Raji (cell line): Measurements from ENCODE around the gene PROCA1.
A peak's percentile ranks its signal among the peaks of the same experiment; 100 is the strongest.

Experiments
- POLR2A ChIP-seq: IDR thresholded peaks from 2 replicates; pipeline ENCODE4 v1.6.1; 2011; ENCODE audit warnings: low read depth, low read length, control low read depth; ENCODE audit not compliant: insufficient read depth

Gene PROCA1

GRCh38 chr17:28737316-28737715, 25.6 kb upstream of the PROCA1 start:
- no peak for TF ChIP-seq POLR2A

- no peak for TF ChIP-seq POLR2A
Observed at GRCh38 chr17:28735242-28735722, 23.6 kb upstream of the PROCA1 start.

- TF ChIP-seq POLR2A, result no peak
Observed at GRCh38 chr17:28734712-28735241, 23.1 kb upstream of the PROCA1 start.

- TF ChIP-seq POLR2A, result no peak
Observed at GRCh38 chr17:28733346-28733745, 21.7 kb upstream of the PROCA1 start.

- no peak for TF ChIP-seq POLR2A
Observed at GRCh38 chr17:28729950-28730330, 18.3 kb upstream of the PROCA1 start.

- TF ChIP-seq POLR2A, result peak; percentile 76
Observed at GRCh38 chr17:28728364-28729200, 16.9 kb upstream of the PROCA1 start, which contains the start of gene NEK8. Gene NEK8 (plus strand): TSS chr17:28728788. CDS start chr17:28728814, 26 bp downstream.

GRCh38 chr17:28726627-28727491, 15.2 kb upstream of the PROCA1 start:
- TF ChIP-seq POLR2A, result peak; percentile 75

- no peak for TF ChIP-seq POLR2A
Observed at GRCh38 chr17:28726226-28726626, 14.5 kb upstream of the PROCA1 start, which contains the start of gene TLCD1. Gene TLCD1 (minus strand): TSS chr17:28726233. CDS start chr17:28726097, 136 bp downstream.

GRCh38 chr17:28725660-28726225, 14.1 kb upstream of the PROCA1 start:
- peak; percentile 80 for TF ChIP-seq POLR2A

GRCh38 chr17:28725166-28725659, 13.5 kb upstream of the PROCA1 start:
- peak; percentile 81 for TF ChIP-seq POLR2A

GRCh38 chr17:28724500-28725165, 12.9 kb upstream of the PROCA1 start:
- TF ChIP-seq POLR2A, result no peak

- TF ChIP-seq POLR2A, result 0 out of 2 replicates have a peak, but pooled peaks have one; percentile 19
Observed at GRCh38 chr17:28723836-28724499, 12.3 kb upstream of the PROCA1 start.

GRCh38 chr17:28723159-28723835, 11.6 kb upstream of the PROCA1 start:
- no peak; the same call in 1 of the 2 replicates for TF ChIP-seq POLR2A
